Femur (tissue), 1 donor: ENCODE data around the gene ABLIM3.

Source experiments
- DNase-seq: peaks from one replicate; pipeline ENCODE4 v3.0.0-alpha.2; 2017

Gene ABLIM3

DNA sequence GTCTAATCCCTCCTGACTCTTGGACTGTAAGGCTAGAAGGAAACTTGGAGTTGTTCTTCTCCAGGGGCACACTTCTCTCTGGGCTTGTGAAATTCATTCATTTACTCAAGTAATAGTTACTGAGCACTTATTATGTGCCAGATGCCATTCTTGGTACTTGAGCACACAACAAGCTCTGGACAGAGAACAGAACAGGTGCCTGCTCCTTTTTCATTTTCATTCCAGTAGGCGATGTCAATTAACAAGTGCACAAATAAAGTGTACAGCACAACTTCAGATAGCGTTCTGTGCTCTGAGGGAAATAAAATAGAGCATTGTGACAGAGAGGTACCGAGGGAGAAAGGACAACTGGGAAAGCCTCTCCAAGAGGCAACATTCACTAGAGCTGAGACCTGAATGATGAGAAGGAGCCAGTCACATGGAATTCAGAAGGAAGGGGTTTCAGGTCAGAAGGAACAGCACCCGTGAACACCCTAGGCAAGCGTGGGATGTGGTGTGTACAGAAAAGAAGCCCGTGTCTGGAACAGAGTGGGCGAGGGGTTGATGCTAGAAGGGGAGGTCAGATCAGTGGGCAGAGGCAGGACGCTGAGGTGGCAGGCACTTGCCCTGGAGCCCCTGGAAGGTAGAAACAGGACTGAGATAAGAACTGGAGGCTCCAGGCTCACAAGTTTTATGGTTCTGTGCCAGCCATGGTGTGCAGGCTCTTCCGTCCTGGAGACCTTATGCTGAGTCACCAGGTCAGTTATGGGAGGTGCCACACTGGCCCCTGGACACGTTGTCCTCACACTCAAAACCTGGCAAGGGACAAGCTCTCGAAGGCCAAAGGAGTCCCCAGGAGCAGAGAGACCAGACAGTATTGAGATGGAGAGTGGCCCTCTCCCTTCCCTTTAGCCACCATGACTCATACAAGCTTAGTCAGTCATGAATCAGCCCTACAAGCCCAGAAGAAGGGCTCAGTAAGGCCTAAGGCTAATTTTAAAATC, 7.2 kb upstream of the ABLIM3 start:
- no peak for DNase-seq

DNA sequence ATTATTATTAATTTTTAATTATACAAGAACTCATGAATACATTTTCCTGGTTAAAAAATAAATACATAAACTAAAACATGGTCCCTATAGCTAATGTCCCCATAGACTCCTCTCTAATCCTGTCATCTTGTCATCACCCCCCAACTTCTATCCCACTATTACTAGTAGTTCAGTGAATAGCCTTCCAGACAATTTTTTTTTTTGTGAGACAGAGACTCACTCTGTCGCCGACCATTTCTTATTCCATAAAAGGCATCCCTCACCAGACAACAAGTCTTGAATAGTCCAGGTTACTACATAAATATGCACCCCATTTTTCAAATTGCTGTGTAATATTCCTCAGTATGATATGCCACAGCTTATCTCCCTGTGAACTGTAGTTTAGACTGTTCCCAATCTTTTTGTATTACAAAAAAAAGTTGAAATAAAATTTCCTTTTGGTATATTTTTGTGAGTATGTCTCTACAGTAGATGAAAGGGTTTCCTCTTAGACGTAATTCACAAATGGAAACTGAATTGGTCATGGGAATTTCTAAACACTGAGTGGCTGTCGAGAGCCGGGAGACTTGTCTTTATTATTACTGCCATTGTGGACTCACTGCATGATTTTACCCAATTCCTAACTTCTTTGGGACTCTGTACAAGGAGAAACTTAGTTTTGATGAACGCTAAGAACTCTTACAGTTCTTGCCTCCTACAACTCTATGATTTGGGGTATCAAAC, 6.4 kb upstream of the ABLIM3 start:
- no peak for DNase-seq

DNA sequence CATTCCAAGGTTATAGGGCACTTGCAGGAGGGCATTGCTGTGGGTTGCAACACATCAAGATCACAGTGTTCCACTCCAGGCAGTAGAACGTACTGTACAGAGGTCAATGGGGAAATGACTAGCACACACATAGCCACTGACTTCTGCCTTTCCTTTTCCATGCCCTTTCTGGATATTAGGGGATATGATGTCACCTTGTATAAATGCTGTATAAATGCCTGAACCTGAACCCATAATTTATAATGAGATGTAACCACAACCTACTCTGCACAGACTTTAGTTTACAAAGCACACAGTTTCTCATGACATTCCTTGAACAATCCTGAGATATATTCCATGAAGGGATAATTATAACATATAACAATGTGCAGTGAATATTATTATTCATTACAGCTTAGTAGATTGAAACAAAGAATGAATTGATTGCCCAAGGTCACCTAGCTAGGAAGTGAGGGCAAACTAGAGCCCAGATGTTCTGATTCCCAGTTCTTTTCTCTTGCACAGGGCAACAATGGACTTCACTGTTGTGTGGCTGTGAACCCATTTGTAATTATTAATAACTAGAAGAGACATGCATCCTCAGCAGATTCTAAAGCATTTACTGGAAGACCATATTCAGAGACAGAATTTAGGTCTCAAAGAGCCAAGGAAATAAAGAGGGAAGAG, 5.6 kb upstream of the ABLIM3 start:
- DNase-seq, result no peak

DNA sequence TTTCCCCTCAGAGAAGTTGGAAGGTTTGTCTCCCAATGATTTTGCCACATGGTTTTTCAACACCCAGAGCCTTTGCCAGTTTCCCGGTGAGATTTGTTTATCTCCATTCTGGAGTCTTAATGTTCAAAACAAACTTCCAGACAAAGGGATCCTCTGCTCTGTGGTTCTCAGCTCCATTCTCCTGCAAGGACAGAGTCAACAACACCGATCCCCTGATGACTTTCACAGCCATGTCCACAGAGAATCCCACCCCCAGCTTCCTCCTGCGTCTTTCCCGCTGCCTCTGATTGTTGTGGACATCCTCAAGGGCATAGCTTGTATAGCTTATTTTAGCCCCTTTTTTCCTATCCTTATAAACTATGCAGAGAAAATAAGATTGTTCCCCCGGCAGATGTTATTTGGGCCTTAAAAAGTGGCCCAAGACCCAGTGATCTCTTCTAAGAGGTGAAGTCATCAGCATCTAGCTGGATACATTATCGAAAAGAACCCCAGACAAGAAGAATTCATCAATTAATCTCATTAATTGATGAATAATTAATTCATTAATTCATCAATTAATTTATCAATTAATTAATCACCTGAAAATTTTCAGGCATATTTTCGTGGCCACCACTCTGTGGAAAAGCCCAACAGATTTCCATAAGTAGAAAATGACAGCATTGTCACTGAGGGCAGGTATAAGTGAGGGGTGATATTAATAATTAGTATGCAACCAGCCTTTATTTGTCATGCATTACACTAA, 2.9 kb upstream of the ABLIM3 start:
- DNase-seq, result no peak

- no peak for DNase-seq
Observed at GRCh38 chr5:149140197-149141002, 893 bp upstream of the ABLIM3 start.

DNA sequence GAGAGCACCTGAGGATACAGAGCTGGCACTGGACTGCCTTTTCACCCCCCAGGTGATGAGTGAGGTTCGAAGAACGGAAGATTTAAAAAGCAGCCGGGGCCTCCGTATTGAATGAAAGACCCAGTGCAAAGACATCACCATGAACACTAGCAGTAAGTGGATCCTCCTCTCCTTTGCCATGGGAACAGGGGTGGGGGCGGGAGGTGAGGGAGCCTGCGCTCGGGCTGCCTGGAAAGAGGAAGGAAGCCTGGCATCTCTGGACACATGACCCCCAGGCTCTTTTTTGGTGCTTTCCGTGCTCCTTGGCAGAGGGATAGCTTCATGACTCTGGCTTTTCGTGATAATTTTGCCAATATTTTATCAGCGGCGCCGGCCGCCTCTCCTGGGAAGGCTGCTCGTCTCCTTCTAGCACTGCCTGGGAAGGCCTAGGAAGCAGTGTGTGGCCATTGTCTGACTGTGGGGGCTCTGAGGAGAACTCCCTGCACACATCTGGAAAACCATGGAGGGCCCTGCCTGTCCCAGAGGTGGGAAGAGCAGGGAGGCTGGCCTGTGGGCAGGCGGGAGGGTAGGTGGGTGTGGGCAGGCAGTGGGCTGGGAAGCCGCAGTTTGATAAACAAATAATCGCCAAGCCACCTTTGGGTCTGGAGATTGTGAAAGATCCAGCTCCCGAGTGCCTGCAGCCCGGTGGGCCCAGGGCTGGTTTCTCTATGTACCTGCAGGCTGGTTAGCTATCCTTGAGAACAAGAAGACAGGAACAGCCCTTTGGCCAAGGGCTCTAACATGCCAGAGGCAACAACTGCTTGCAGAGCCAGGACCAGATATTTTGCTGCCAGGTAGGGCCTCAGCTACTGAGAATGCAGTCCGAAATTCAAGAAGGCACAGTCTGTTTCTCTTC, 911 bp downstream of the ABLIM3 start:
- peak; percentile 40 for DNase-seq

GRCh38 chr5:149143470-149143869, 2.2 kb downstream of the ABLIM3 start:
- DNase-seq, result no peak

GRCh38 chr5:149144637-149145036, 3.3 kb downstream of the ABLIM3 start:
- no peak for DNase-seq

GRCh38 chr5:149145138-149145537, 3.8 kb downstream of the ABLIM3 start:
- DNase-seq, result no peak

- no peak for DNase-seq
Observed at GRCh38 chr5:149147676-149148075, 6.4 kb downstream of the ABLIM3 start.

DNA sequence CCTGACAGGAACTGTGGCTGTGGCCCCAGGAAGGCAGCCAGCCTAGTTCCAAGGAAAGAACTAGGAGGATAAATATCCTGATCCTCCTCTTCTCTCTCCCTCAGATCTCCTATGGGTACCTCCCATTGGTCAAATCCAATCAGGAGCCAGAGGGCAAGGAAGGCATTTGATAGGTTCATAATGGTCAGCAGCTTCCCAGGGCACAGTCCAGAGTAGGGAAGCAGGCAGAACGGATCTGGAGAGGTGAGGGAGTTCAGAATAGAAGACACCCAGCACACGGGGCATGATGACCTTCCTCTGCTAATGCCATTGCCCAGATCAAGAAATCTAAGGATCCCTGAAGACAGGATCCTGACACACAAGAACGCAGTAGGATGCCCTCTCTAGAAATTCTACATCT, 8.6 kb downstream of the ABLIM3 start:
- DNase-seq, result no peak

DNA sequence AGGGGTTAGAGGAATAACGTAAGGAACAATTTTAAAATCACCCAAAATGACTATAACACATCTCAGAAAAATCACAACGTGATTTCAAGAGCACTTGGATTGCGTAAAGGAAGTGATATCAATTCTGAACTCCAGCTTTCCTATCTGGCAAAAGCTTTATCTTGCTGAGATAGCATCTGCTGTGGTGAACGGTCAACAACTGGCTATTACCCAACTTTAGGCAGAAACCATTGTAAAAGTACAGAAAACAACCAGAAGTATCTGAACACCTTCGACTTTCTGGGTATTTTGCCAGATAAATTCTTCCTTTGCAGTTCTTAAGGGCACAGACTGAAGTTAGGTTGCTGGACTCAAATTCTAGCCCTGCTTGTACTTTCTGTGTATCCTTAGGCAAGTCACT, 9.2 kb downstream of the ABLIM3 start:
- DNase-seq, result no peak

DNA sequence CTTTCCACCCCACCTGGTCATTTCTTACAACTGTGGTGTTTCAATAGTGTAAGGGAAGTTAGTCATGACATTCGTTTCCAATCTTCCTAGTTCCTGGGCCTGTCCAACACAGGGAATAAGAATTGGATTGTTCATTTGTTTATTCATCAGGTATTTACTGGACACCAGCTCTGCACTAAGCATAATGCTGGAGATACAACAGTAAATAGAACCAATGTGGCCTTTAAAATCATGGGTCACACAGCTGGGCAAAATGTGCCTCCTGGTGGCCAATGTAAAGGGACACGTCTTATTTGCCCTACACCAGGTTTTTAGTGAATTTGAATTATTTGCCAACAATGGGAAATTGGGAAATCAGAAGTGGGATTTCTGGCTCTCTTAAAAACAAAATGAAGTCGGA, 10.4 kb downstream of the ABLIM3 start:
- no peak for DNase-seq

DNA sequence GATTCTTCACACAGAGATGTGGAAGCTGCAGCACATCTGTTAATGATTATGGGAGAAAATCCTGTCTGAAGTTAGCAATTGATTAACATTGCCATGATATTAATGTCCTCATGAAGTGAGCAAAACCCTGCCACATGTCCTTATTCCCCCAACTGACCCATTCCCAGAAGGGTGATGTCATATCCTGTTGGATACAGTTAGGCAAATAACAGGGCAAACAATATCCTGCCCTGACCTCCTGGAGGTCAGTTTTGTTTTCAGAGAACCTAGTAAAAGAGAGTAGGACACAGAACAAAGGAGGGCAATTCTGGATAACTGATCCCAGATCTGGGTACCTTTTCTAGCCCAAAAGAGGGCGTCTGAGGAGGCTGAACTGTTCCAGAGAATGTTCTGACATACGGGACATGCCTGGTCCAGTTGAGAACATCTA, 11.0 kb downstream of the ABLIM3 start:
- DNase-seq, result no peak

- DNase-seq, result no peak
Observed at GRCh38 chr5:149153193-149153750, 12.0 kb downstream of the ABLIM3 start.

GRCh38 chr5:149153751-149154610, 12.7 kb downstream of the ABLIM3 start:
- DNase-seq, result peak; percentile 35

GRCh38 chr5:149154650-149155049, 13.4 kb downstream of the ABLIM3 start:
- DNase-seq, result no peak

GRCh38 chr5:149156435-149157083, 15.3 kb downstream of the ABLIM3 start:
- no peak for DNase-seq

DNA sequence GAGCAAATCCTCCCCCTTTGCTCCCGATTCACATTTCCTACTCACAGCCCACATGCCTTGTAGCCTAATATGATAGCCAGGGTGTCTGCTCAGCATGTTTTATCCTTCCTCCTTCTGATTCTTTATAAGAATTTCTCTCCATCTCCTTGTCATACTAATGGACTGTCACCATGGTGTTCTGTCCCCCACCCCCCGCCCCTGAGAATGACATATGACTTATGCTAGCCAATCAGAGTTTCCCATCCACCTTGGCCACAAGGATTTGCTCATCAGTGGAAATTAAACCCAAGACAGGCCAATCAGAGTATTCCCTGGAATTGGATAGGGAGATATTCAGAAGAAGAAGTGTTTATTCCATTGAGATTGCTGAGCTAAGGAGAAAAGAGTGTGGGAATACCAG, 16.0 kb downstream of the ABLIM3 start:
- no peak for DNase-seq
